ENCODE results near the gene ZSCAN31.
"Not testable (repeated sequence)": the region's sequence is repeated elsewhere in the genome, so short reads cannot be mapped to it uniquely, and the experiment has no call there.

Gene ZSCAN31

GRCh38 chr6:28334286-28335039 lies 1.5 kb downstream of the ZSCAN31 start:
- Histone ChIP-seq H3K9ac (ENCODE audit: low read depth, low read length) (peak overlapping the region; percentile 93), H3K4me3 (ENCODE audit: low read depth, low read length) (peak overlapping the region; percentile 83)

GRCh38 chr6:28333599-28334018 lies 2.3 kb downstream of the ZSCAN31 start:
- Histone ChIP-seq H3K9me3 (ENCODE audit: control insufficient read depth, insufficient read depth, low read length) (no peaks in the 10 kb centered on the region), H3K4me1 (ENCODE audit: control insufficient read depth, insufficient read depth, low read length) (peaks cover 10% of the 10 kb centered on the region), H3K9ac (ENCODE audit: low read depth, low read length) (no peak overlapping the region), H3K27me3 (ENCODE audit: control insufficient read depth, insufficient read depth, low read length) (no peaks in the 10 kb centered on the region), H3K36me3 (ENCODE audit: control insufficient read depth, insufficient read depth, low read length) (peaks cover 2% of the 10 kb centered on the region), H3K4me3 (ENCODE audit: low read depth, low read length) (no peak overlapping the region)

More at GRCh38 chr6:28334286-28335039, 1.5 kb downstream of the ZSCAN31 start:
- H3K4me1 ChIP-seq (ENCODE audit: control insufficient read depth, insufficient read depth, low read length) = peaks cover 10% of the 10 kb centered on the region
- no peaks in the 10 kb centered on the region for H3K9me3 ChIP-seq (ENCODE audit: control insufficient read depth, insufficient read depth, low read length)
- no peaks in the 10 kb centered on the region for H3K36me3 ChIP-seq (ENCODE audit: control insufficient read depth, insufficient read depth, low read length)
- no peaks in the 10 kb centered on the region for H3K27me3 ChIP-seq (ENCODE audit: control insufficient read depth, insufficient read depth, low read length)

- H3K9me3 ChIP-seq (ENCODE audit: control insufficient read depth, insufficient read depth, low read length) = no peaks in the 10 kb centered on the region
- H3K4me3 ChIP-seq (ENCODE audit: low read depth, low read length) = no peak overlapping the region
- H3K9ac ChIP-seq (ENCODE audit: low read depth, low read length) = no peak overlapping the region
- no peaks in the 10 kb centered on the region for H3K27me3 ChIP-seq (ENCODE audit: control insufficient read depth, insufficient read depth, low read length)
- H3K36me3 ChIP-seq (ENCODE audit: control insufficient read depth, insufficient read depth, low read length) = peaks cover 2% of the 10 kb centered on the region
- peaks cover 10% of the 10 kb centered on the region for H3K4me1 ChIP-seq (ENCODE audit: control insufficient read depth, insufficient read depth, low read length)
Measured at GRCh38 chr6:28333047-28333446, 2.9 kb downstream of the ZSCAN31 start.

- peaks cover 17% of the 10 kb centered on the region for H3K9me3 ChIP-seq (ENCODE audit: control insufficient read depth, insufficient read depth, low read length)
- H3K27me3 ChIP-seq (ENCODE audit: control insufficient read depth, insufficient read depth, low read length) = no peaks in the 10 kb centered on the region
- H3K4me1 ChIP-seq (ENCODE audit: control insufficient read depth, insufficient read depth, low read length) = peaks cover 4% of the 10 kb centered on the region
- H3K9ac ChIP-seq (ENCODE audit: low read depth, low read length) = no peak overlapping the region
- peaks cover 12% of the 10 kb centered on the region for H3K36me3 ChIP-seq (ENCODE audit: control insufficient read depth, insufficient read depth, low read length)
- H3K4me3 ChIP-seq (ENCODE audit: low read depth, low read length) = no peak overlapping the region
Measured at GRCh38 chr6:28330041-28330440, 5.9 kb downstream of the ZSCAN31 start.

GRCh38 chr6:28326371-28326948 lies 9.5 kb downstream of the ZSCAN31 start:
- Histone ChIP-seq H3K27me3 (ENCODE audit: control insufficient read depth, insufficient read depth, low read length) (no peaks in the 10 kb centered on the region), H3K4me3 (ENCODE audit: low read depth, low read length) (no peak overlapping the region), H3K9ac (ENCODE audit: low read depth, low read length) (no peak overlapping the region), H3K36me3 (ENCODE audit: control insufficient read depth, insufficient read depth, low read length) (peaks cover 12% of the 10 kb centered on the region), H3K4me1 (ENCODE audit: control insufficient read depth, insufficient read depth, low read length) (no peaks in the 10 kb centered on the region), H3K9me3 (ENCODE audit: control insufficient read depth, insufficient read depth, low read length) (peaks cover 17% of the 10 kb centered on the region)

GRCh38 chr6:28323813-28324424 lies 12.0 kb downstream of the ZSCAN31 start:
- H3K9me3 ChIP-seq (ENCODE audit: control insufficient read depth, insufficient read depth, low read length) = peaks cover 17% of the 10 kb centered on the region
- H3K4me1 ChIP-seq (ENCODE audit: control insufficient read depth, insufficient read depth, low read length) = no peaks in the 10 kb centered on the region

GRCh38 chr6:28322661-28323060 lies 13.3 kb downstream of the ZSCAN31 start:
- no peak overlapping the region for H3K9ac ChIP-seq (ENCODE audit: low read depth, low read length)
- no peaks in the 10 kb centered on the region for H3K4me1 ChIP-seq (ENCODE audit: control insufficient read depth, insufficient read depth, low read length)
- H3K4me3 ChIP-seq (ENCODE audit: low read depth, low read length) = no peak overlapping the region
- H3K36me3 ChIP-seq (ENCODE audit: control insufficient read depth, insufficient read depth, low read length) = peaks cover 10% of the 10 kb centered on the region
- peaks cover 17% of the 10 kb centered on the region for H3K9me3 ChIP-seq (ENCODE audit: control insufficient read depth, insufficient read depth, low read length)
- H3K27me3 ChIP-seq (ENCODE audit: control insufficient read depth, insufficient read depth, low read length) = no peaks in the 10 kb centered on the region

More at GRCh38 chr6:28323813-28324424, 12.0 kb downstream of the ZSCAN31 start:
- H3K36me3 ChIP-seq (ENCODE audit: control insufficient read depth, insufficient read depth, low read length) = peaks cover 10% of the 10 kb centered on the region
- H3K4me3 ChIP-seq (ENCODE audit: low read depth, low read length) = no peak overlapping the region
- H3K27me3 ChIP-seq (ENCODE audit: control insufficient read depth, insufficient read depth, low read length) = no peaks in the 10 kb centered on the region
- H3K9ac ChIP-seq (ENCODE audit: low read depth, low read length) = no peak overlapping the region

GRCh38 chr6:28317866-28318265 lies 18.1 kb downstream of the ZSCAN31 start:
- not testable (repeated sequence) for H3K4me3 ChIP-seq (ENCODE audit: low read depth, low read length); H3K27me3 ChIP-seq (ENCODE audit: control insufficient read depth, insufficient read depth, low read length); H3K9ac ChIP-seq (ENCODE audit: low read depth, low read length); H3K4me1 ChIP-seq (ENCODE audit: control insufficient read depth, insufficient read depth, low read length); H3K9me3 ChIP-seq (ENCODE audit: control insufficient read depth, insufficient read depth, low read length); H3K36me3 ChIP-seq (ENCODE audit: control insufficient read depth, insufficient read depth, low read length)

GRCh38 chr6:28315628-28316027 lies 20.3 kb downstream of the ZSCAN31 start:
- H3K27me3 ChIP-seq (ENCODE audit: control insufficient read depth, insufficient read depth, low read length) = no peaks in the 10 kb centered on the region
- H3K4me1 ChIP-seq (ENCODE audit: control insufficient read depth, insufficient read depth, low read length) = no peaks in the 10 kb centered on the region
- H3K4me3 ChIP-seq (ENCODE audit: low read depth, low read length) = no peak overlapping the region
- no peak overlapping the region for H3K9ac ChIP-seq (ENCODE audit: low read depth, low read length)
- no peaks in the 10 kb centered on the region for H3K9me3 ChIP-seq (ENCODE audit: control insufficient read depth, insufficient read depth, low read length)
- no peaks in the 10 kb centered on the region for H3K36me3 ChIP-seq (ENCODE audit: control insufficient read depth, insufficient read depth, low read length)

GRCh38 chr6:28312939-28313338 lies 23.0 kb downstream of the ZSCAN31 start:
- Histone ChIP-seq H3K4me3 (ENCODE audit: low read depth, low read length) (no peak overlapping the region), H3K4me1 (ENCODE audit: control insufficient read depth, insufficient read depth, low read length) (peaks cover 3% of the 10 kb centered on the region), H3K27me3 (ENCODE audit: control insufficient read depth, insufficient read depth, low read length) (no peaks in the 10 kb centered on the region), H3K9ac (ENCODE audit: low read depth, low read length) (no peak overlapping the region), H3K36me3 (ENCODE audit: control insufficient read depth, insufficient read depth, low read length) (no peaks in the 10 kb centered on the region), H3K9me3 (ENCODE audit: control insufficient read depth, insufficient read depth, low read length) (no peaks in the 10 kb centered on the region)

GRCh38 chr6:28311139-28311823 lies 24.7 kb downstream of the ZSCAN31 start:
- H3K4me3 ChIP-seq (ENCODE audit: low read depth, low read length) = no peak overlapping the region
- H3K4me1 ChIP-seq (ENCODE audit: control insufficient read depth, insufficient read depth, low read length) = peaks cover 3% of the 10 kb centered on the region

More at GRCh38 chr6:28311139-28311823, 24.7 kb downstream of the ZSCAN31 start:
- no peaks in the 10 kb centered on the region for H3K27me3 ChIP-seq (ENCODE audit: control insufficient read depth, insufficient read depth, low read length)
- H3K36me3 ChIP-seq (ENCODE audit: control insufficient read depth, insufficient read depth, low read length) = no peaks in the 10 kb centered on the region
- H3K9me3 ChIP-seq (ENCODE audit: control insufficient read depth, insufficient read depth, low read length) = no peaks in the 10 kb centered on the region
- H3K9ac ChIP-seq (ENCODE audit: low read depth, low read length) = no peak overlapping the region

Data from iPS-15b (cell line).